A549 (cell line): ENCODE data around the gene METTL6. TPM values are rescaled to one million over a fixed set of nuclear protein-coding genes. Genes with fewer than 3 reads are reported as not detected.

Experiments used
- ATAC-seq, 2 experiments: fragments of 200-7000 bp in 1 of 2; fragments of >200 bp in 1 of 2; cut with Nextera tagmentation in 1 of 2; cut with Tn5 transposase in 1 of 2; 3 replicates each; pipeline versions ENCODE4 v1.8.0 to v1.9.1; 2018 to 2020; ENCODE audit warnings: mild to moderate bottlenecking in 1 of 2, moderate library complexity in 1 of 2
- CTCF ChIA-PET: fragments of 300-600 bp; sonication (Branson Sonifier 250); formaldehyde crosslinking; extraction: SDS; loops from one replicate; lab custom pipeline; 2021; ENCODE audit warnings: antibody characterized with exemption, inconsistent platforms; lab: Yijun Ruan, JAX
- POLR2A ChIA-PET: fragments of 350-600 bp; formaldehyde crosslinking; extraction: SDS; loops from one replicate; lab custom pipeline; 2021; ENCODE audit warnings: antibody characterized with exemption, inconsistent platforms; lab: Yijun Ruan, JAX
- DNase-seq, 2 experiments: peaks; one replicate each; pipeline versions ENCODE4 v3.0.0 to v3.0.0-alpha.2; 2011 to 2016; ENCODE audit warnings: low read depth in 1 of 2, low spot score in 1 of 2
- FAIRE-seq: peaks from 2 replicates; lab custom pipeline; 2011; peaks lifted over from hg19 to GRCh38; lab: Jason Lieb, UNC
- H3K27ac ChIP-seq, 2 experiments: fragments of >200 bp; sonication (Bioruptor Twin); formaldehyde crosslinking; 3 replicates each; pipeline ENCODE4 v1.5.1; 2016 to 2017
- H3K4me1 ChIP-seq: fragments of >200 bp; sonication (Bioruptor Twin); formaldehyde crosslinking; 3 replicates; pipeline ENCODE4 v1.6.1; 2016
- H3K4me2 ChIP-seq: fragments of >200 bp; sonication (Bioruptor Twin); formaldehyde crosslinking; 3 replicates; pipeline ENCODE4 v1.6.1; 2016
- H3K4me3 ChIP-seq: fragments of >200 bp; sonication (Bioruptor Twin); formaldehyde crosslinking; 3 replicates; pipeline ENCODE4 v1.5.1; 2016
- H3K9me3 ChIP-seq: fragments of >200 bp; sonication (Bioruptor Twin); formaldehyde crosslinking; 3 replicates; pipeline ENCODE4 v1.6.1; 2016
- CEBPB ChIP-seq, 2 experiments: fragments of >200 bp in 1 of 2; sonication (Bioruptor Twin) in 1 of 2; formaldehyde crosslinking in 1 of 2; IDR thresholded peaks; 2 replicates each; pipeline ENCODE4 v1.6.1; 2012 to 2016
- EHF ChIP-seq: fragments of 250-450 bp; sonication (Bioruptor Pico); IDR thresholded peaks from 2 replicates; pipeline ENCODE4 v1.5.0; 2020; ENCODE audit warnings: mild to moderate bottlenecking
- FOSL2 ChIP-seq, 2 experiments: fragments of 450-650 bp in 1 of 2; fragments of >200 bp in 1 of 2; sonication (Bioruptor Twin) in 1 of 2; formaldehyde crosslinking; IDR thresholded peaks; 2 replicates each; pipeline versions ENCODE4 v1.5.0 to v1.6.1; 2016 to 2020; ENCODE audit warnings: mild to moderate bottlenecking in 1 of 2, moderate library complexity in 1 of 2
- HDAC2 ChIP-seq: fragments of 200-600 bp; sonication (generic); IDR thresholded peaks from 2 replicates; pipeline ENCODE4 v1.6.1; 2016
- HEYL ChIP-seq: fragments of 250-450 bp; sonication (Bioruptor Pico); IDR thresholded peaks from 2 replicates; pipeline ENCODE4 v1.8.0; 2021; ENCODE audit warnings: mild to moderate bottlenecking, moderate library complexity
- JUNB ChIP-seq: fragments of >200 bp; sonication (Bioruptor Twin); formaldehyde crosslinking; IDR thresholded peaks from 2 replicates; pipeline ENCODE4 v1.6.1; 2016
- KDM1A ChIP-seq: fragments of 200-600 bp; sonication (generic); IDR thresholded peaks from 2 replicates; pipeline ENCODE4 v1.6.1; 2016; ENCODE audit warnings: low read depth, mild to moderate bottlenecking
- NPAS2 ChIP-seq: fragments of 250-450 bp; sonication (Bioruptor Pico); IDR thresholded peaks from 2 replicates; pipeline ENCODE4 v1.8.0; 2022; ENCODE audit warnings: mild to moderate bottlenecking, moderate library complexity, borderline replicate concordance
- NR3C1 ChIP-seq: fragments of >200 bp; sonication (Bioruptor Twin); formaldehyde crosslinking; IDR thresholded peaks from 3 replicates; pipeline ENCODE4 v1.6.1; 2017
- POLR2A ChIP-seq: IDR thresholded peaks from 2 replicates; pipeline ENCODE4 v1.6.1; 2012; ENCODE audit warnings: mild to moderate bottlenecking, low read length
- POLR2AphosphoS2 ChIP-seq: conservative IDR thresholded peaks from 2 replicates; pipeline ENCODE4 v1.6.1; 2012; ENCODE audit warnings: low read length, improper control_type of control experiment, inconsistent platforms
- RCOR1 ChIP-seq: fragments of 150-350 bp; IDR thresholded peaks from 2 replicates; pipeline ENCODE4 v1.6.1; 2014; ENCODE audit warnings: antibody characterized with exemption, low read length, low read depth
- RFX5 ChIP-seq: fragments of 450-650 bp; IDR thresholded peaks from 2 replicates; pipeline ENCODE4 v1.7.1; 2014; ENCODE audit warnings: antibody characterized with exemption, mild to moderate bottlenecking, moderate library complexity
- RNF2 ChIP-seq: fragments of 200-600 bp; sonication (generic); IDR thresholded peaks from 2 replicates; pipeline ENCODE4 v1.6.1; 2016; ENCODE audit warnings: low read depth, mild to moderate bottlenecking, antibody characterized with exemption, moderate library complexity, borderline replicate concordance
- SMC3 ChIP-seq: fragments of >200 bp; sonication (Bioruptor Twin); formaldehyde crosslinking; IDR thresholded peaks from 3 replicates; pipeline ENCODE4 v1.6.1; 2018; ENCODE audit warnings: inconsistent platforms
- TFCP2L1 ChIP-seq: fragments of 250-450 bp; sonication (Bioruptor Pico); IDR thresholded peaks from 2 replicates; pipeline ENCODE4 v1.5.0; 2021; ENCODE audit warnings: mild to moderate bottlenecking
- ZNF302 ChIP-seq: fragments of 250-450 bp; sonication (Bioruptor Pico); IDR thresholded peaks from 2 replicates; pipeline ENCODE4 v1.9.0; 2021; ENCODE audit warnings: inconsistent platforms, mild to moderate bottlenecking, moderate library complexity
- ZSCAN20 ChIP-seq: fragments of 250-450 bp; sonication (Bioruptor Pico); IDR thresholded peaks from 2 replicates; pipeline ENCODE4 v1.8.0; 2022; ENCODE audit warnings: mild to moderate bottlenecking, moderate library complexity
- WGBS: methylation state at CpG from one replicate; pipeline ENCODE4 v1.1.6; 2017; ENCODE audit errors: missing lambda C conversion rate; 5-methylcytosine and 5-hydroxymethylcytosine counted together
- polyA plus RNA-seq, 4 experiments: library from polyadenylated mRNA; depleted of rRNA in 3 of 4; stranded (reverse); fragments of >200 nt; fragmentation: RNase III in 1 of 4; extraction: RNeasy Plus Mini Kit Qiagen cat#74134 plus additional on column Dnase treatment in 1 of 4; gene quantifications; 2 replicates in 3 of 4; 3 replicates in 1 of 4; pipeline ENCODE4 v1.2.3, GENCODE V29; 2011 to 2017
- TF ChIP-seq, protein P1 (sequence below): fragments of >200 bp; sonication (Bioruptor Twin); formaldehyde crosslinking; IDR thresholded peaks from 2 replicates; pipeline ENCODE4 v1.6.1; 2016
- TF ChIP-seq, protein P2 (sequence below): fragments of >200 bp; sonication (Bioruptor Twin); formaldehyde crosslinking; IDR thresholded peaks from 3 replicates; pipeline ENCODE4 v1.5.1; 2016
- TF ChIP-seq, protein P3 (sequence below): fragments of 200-600 bp; sonication (generic); IDR thresholded peaks from 2 replicates; pipeline ENCODE4 v1.6.1; 2016; ENCODE audit warnings: antibody characterized with exemption, mild to moderate bottlenecking, moderate library complexity
- TF ChIP-seq, protein P4 (sequence below): IDR thresholded peaks from 2 replicates; pipeline ENCODE4 v1.6.1; 2012
- TF ChIP-seq, protein P5 (sequence below): IDR thresholded peaks from 2 replicates; pipeline ENCODE4 v1.6.1; 2012; ENCODE audit warnings: low read depth, borderline replicate concordance
- TF ChIP-seq, protein P6 (sequence below): IDR thresholded peaks from 2 replicates; pipeline ENCODE4 v1.6.1; 2012

METTL6 gene
- polyA plus RNA-seq, 2 of the 4 experiments (the other 2 are of a cell fraction): 29.6 to 42.7 TPM

DNA sequence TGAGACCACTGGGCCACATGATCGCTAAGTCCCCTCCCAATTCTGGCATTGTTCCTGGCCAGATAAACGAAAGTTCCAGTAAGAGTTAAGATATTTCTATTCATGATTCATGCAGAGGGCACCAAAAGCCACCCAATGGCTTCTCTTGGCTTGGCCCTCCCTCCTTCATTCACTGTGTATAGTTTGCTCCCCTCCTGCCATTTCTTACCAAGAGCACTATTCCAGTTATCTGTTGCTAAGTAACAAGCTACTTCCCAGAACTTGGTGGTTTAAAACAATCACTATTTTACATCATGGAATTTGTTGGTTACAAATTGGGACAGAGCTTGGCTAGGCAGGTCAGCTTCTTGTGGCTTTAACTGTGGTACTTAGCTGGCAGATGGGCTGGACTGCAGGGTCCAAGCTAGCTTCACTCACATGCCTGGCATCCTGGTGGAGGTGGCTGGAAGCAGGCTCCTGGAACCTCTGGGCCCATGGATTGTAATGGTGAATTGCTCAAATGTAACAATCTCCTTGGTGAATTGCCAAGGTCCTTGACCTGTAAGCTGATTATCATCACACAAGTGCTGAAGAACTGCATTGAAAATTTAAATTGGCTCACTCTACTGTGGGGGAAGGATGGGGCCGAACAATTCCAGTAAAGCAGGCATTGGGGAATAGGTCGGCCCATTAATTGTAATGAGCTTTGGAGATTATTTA lies 16.6 kb upstream of the METTL6 start:
- no peak overlapping the region for H3K4me3 ChIP-seq
- no peaks in the 10 kb centered on the region for H3K4me1 ChIP-seq
- ChIA-PET CTCF (interaction anchor here (0.7 to 1.2 kb wide), 3 partner anchors 10 to 1867 kb away, joined by 3 to 5 read pairs (median 3); no protein-coding TSS in a partner anchor), POLR2A (no interaction called here)
- no peak; a peak in 1 of 6 replicates for ATAC-seq
- no peak for FAIRE-seq
- TF ChIP-seq HEYL (CRISPR knock-in tag) (no peak), POLR2A (no peak), EHF (CRISPR knock-in tag) (no peak), RNF2 (no peak), RFX5 (no peak), NPAS2 (no peak), JUNB (no peak), SMC3 (no peak), TFCP2L1 (CRISPR knock-in tag) (no peak), RCOR1 (no peak)
- TF ChIP-seq, protein P1, sequence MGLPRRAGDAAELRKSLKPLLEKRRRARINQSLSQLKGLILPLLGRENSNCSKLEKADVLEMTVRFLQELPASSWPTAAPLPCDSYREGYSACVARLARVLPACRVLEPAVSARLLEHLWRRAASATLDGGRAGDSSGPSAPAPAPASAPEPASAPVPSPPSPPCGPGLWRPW: no peak
- TF ChIP-seq, protein P2, sequence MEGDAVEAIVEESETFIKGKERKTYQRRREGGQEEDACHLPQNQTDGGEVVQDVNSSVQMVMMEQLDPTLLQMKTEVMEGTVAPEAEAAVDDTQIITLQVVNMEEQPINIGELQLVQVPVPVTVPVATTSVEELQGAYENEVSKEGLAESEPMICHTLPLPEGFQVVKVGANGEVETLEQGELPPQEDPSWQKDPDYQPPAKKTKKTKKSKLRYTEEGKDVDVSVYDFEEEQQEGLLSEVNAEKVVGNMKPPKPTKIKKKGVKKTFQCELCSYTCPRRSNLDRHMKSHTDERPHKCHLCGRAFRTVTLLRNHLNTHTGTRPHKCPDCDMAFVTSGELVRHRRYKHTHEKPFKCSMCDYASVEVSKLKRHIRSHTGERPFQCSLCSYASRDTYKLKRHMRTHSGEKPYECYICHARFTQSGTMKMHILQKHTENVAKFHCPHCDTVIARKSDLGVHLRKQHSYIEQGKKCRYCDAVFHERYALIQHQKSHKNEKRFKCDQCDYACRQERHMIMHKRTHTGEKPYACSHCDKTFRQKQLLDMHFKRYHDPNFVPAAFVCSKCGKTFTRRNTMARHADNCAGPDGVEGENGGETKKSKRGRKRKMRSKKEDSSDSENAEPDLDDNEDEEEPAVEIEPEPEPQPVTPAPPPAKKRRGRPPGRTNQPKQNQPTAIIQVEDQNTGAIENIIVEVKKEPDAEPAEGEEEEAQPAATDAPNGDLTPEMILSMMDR: no peak
- 84% methylated on average over 4 of the region's 4 CpGs for WGBS
- no peak overlapping the region for H3K27ac ChIP-seq
- H3K9me3 ChIP-seq: no peaks in the 10 kb centered on the region
- no peak for DNase-seq
- no peak overlapping the region for H3K4me2 ChIP-seq

DNA sequence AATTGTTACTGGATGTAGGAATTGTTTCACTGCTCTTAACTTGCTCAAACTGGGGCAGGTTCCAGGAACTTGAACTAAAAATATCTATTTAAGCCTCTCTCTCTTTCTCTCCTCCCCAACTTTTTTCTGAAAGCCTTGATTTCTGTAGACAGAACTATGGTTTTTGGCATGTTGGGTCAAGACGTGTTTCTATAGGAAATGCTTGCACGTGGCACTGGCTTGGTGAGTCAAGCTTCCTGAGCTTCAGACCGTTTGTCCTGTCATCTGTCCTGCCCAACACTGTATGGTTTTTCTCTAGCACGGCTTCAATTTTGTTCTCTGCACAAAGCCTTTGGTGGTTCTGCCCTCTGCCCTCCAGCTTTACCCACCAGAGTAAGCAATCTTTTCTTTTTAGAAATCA lies 13.5 kb upstream of the METTL6 start:
- ChIA-PET CTCF (no interaction called here), POLR2A (no interaction called here)
- FAIRE-seq (no peak), DNase-seq (no peak), ATAC-seq (no peak)
- Histone ChIP-seq H3K4me2 (no peak overlapping the region), H3K9me3 (no peaks in the 10 kb centered on the region), H3K4me1 (no peaks in the 10 kb centered on the region), H3K27ac (no peak overlapping the region), H3K4me3 (no peak overlapping the region)
- 83% methylated on average over 4 of the region's 4 CpGs for WGBS
- no peak for TF ChIP-seq RCOR1
- no peak for TF ChIP-seq NR3C1
- no peak for TF ChIP-seq FOSL2 (IDR thresholded peaks at IDR 0.05)
- TF ChIP-seq FOSL2 (CRISPR knock-in tag; IDR thresholded peaks at IDR 0.05): no peak
- TF ChIP-seq, protein P3, sequence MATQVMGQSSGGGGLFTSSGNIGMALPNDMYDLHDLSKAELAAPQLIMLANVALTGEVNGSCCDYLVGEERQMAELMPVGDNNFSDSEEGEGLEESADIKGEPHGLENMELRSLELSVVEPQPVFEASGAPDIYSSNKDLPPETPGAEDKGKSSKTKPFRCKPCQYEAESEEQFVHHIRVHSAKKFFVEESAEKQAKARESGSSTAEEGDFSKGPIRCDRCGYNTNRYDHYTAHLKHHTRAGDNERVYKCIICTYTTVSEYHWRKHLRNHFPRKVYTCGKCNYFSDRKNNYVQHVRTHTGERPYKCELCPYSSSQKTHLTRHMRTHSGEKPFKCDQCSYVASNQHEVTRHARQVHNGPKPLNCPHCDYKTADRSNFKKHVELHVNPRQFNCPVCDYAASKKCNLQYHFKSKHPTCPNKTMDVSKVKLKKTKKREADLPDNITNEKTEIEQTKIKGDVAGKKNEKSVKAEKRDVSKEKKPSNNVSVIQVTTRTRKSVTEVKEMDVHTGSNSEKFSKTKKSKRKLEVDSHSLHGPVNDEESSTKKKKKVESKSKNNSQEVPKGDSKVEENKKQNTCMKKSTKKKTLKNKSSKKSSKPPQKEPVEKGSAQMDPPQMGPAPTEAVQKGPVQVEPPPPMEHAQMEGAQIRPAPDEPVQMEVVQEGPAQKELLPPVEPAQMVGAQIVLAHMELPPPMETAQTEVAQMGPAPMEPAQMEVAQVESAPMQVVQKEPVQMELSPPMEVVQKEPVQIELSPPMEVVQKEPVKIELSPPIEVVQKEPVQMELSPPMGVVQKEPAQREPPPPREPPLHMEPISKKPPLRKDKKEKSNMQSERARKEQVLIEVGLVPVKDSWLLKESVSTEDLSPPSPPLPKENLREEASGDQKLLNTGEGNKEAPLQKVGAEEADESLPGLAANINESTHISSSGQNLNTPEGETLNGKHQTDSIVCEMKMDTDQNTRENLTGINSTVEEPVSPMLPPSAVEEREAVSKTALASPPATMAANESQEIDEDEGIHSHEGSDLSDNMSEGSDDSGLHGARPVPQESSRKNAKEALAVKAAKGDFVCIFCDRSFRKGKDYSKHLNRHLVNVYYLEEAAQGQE: no peak

DNA sequence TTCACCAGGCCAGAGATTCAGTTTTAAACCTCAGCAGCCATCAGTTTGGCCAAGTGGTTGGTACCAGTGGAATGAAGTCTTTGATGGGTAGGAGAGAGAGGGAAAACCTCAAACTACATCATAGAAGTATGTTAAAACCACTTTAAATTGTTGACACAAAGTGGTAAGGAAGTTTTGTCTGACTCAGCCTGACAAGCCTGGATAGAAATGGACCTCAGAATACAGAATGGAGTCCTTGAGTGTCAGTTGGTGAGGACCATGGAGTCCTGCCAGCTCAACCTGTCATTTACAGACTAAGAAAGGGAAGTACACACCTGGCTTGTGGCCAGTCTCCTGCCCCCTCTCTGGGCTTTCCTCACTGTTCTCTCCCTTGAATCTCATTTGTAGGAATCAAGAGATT lies 12.1 kb upstream of the METTL6 start:
- Histone ChIP-seq H3K9me3 (no peaks in the 10 kb centered on the region), H3K27ac (no peak overlapping the region), H3K4me3 (no peak overlapping the region), H3K4me2 (no peak overlapping the region), H3K4me1 (no peaks in the 10 kb centered on the region)
- DNase-seq: no peak
- no peak for FAIRE-seq
- POLR2A ChIA-PET: interaction anchor here (0.5 kb wide), 1 partner anchor 169 kb away, joined by 4 read pairs; no protein-coding TSS in a partner anchor
- TF ChIP-seq HEYL (CRISPR knock-in tag) (no peak), TFCP2L1 (CRISPR knock-in tag) (no peak), RCOR1 (no peak), ZSCAN20 (CRISPR knock-in tag) (no peak), POLR2AphosphoS2 (no peak), ZNF302 (CRISPR knock-in tag) (no peak), HDAC2 (no peak), KDM1A (no peak), NR3C1 (no peak), EHF (CRISPR knock-in tag) (no peak), CEBPB (IDR thresholded peaks at IDR 0.05) (no peak), SMC3 (no peak)
- TF ChIP-seq, protein P4, sequence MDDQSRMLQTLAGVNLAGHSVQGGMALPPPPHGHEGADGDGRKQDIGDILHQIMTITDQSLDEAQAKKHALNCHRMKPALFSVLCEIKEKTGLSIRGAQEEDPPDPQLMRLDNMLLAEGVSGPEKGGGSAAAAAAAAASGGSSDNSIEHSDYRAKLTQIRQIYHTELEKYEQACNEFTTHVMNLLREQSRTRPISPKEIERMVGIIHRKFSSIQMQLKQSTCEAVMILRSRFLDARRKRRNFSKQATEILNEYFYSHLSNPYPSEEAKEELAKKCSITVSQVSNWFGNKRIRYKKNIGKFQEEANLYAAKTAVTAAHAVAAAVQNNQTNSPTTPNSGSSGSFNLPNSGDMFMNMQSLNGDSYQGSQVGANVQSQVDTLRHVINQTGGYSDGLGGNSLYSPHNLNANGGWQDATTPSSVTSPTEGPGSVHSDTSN: no peak
- TF ChIP-seq, protein P5, sequence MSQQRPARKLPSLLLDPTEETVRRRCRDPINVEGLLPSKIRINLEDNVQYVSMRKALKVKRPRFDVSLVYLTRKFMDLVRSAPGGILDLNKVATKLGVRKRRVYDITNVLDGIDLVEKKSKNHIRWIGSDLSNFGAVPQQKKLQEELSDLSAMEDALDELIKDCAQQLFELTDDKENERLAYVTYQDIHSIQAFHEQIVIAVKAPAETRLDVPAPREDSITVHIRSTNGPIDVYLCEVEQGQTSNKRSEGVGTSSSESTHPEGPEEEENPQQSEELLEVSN: no peak
- TF ChIP-seq, protein P6, sequence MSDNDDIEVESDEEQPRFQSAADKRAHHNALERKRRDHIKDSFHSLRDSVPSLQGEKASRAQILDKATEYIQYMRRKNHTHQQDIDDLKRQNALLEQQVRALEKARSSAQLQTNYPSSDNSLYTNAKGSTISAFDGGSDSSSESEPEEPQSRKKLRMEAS: no peak
- ATAC-seq: no peak
- CTCF ChIA-PET: interaction anchor here (1.2 to 1.3 kb wide), 2 partner anchors 35 to 173 kb away, joined by 3 read pairs; no protein-coding TSS in a partner anchor
